AG08395 (cell line): ENCODE measurements around the gene ALDH7A1.
"Not testable (repeated sequence)": the region's sequence is repeated elsewhere in the genome, so short reads cannot be mapped to it uniquely, and the experiment has no call there.

ENCODE experiments used
- DNase-seq: peaks from one replicate; pipeline ENCODE4 v3.0.0; 2012; ENCODE audit warnings: mixed read lengths, low spot score

ALDH7A1 gene

GRCh38 chr5:126534553-126534952 lies 60.5 kb downstream of the ALDH7A1 start:
- DNase-seq, result no peak

- peak; percentile 7 for DNase-seq
Observed at GRCh38 chr5:126531543-126532120, 63.4 kb downstream of the ALDH7A1 start.

- no peak for DNase-seq
Observed at GRCh38 chr5:126527892-126528291, 67.1 kb downstream of the ALDH7A1 start.

- no peak for DNase-seq
Observed at GRCh38 chr5:126527158-126527557, 67.9 kb downstream of the ALDH7A1 start.

- no peak for DNase-seq
Observed at GRCh38 chr5:126526493-126526892, 68.5 kb downstream of the ALDH7A1 start.

GRCh38 chr5:126525630-126526245 lies 69.3 kb downstream of the ALDH7A1 start:
- DNase-seq, result no peak

- DNase-seq, result no peak
Observed at GRCh38 chr5:126523818-126524510, 71.1 kb downstream of the ALDH7A1 start.

- DNase-seq, result no peak
Observed at GRCh38 chr5:126521130-126521529, 73.9 kb downstream of the ALDH7A1 start.

- DNase-seq, result no peak
Observed at GRCh38 chr5:126520593-126520953, 74.4 kb downstream of the ALDH7A1 start.

- DNase-seq, result no peak
Observed at GRCh38 chr5:126519637-126520592, 75.1 kb downstream of the ALDH7A1 start.

GRCh38 chr5:126519223-126519622 lies 75.8 kb downstream of the ALDH7A1 start:
- not testable (repeated sequence) for DNase-seq

GRCh38 chr5:126516852-126517251 lies 78.2 kb downstream of the ALDH7A1 start:
- DNase-seq, result no peak

- DNase-seq, result no peak
Observed at GRCh38 chr5:126516133-126516532, 78.9 kb downstream of the ALDH7A1 start.

GRCh38 chr5:126515337-126515736 lies 79.7 kb downstream of the ALDH7A1 start:
- no peak for DNase-seq

- DNase-seq, result no peak
Observed at GRCh38 chr5:126514558-126515141, 80.4 kb downstream of the ALDH7A1 start.

- DNase-seq, result no peak
Observed at GRCh38 chr5:126514131-126514557, 80.9 kb downstream of the ALDH7A1 start.

- no peak for DNase-seq
Observed at GRCh38 chr5:126513703-126514102, 81.3 kb downstream of the ALDH7A1 start.

GRCh38 chr5:126513302-126513701 lies 81.7 kb downstream of the ALDH7A1 start:
- no peak for DNase-seq

GRCh38 chr5:126512451-126512850 lies 82.6 kb downstream of the ALDH7A1 start:
- DNase-seq, result no peak

- no peak for DNase-seq
Observed at GRCh38 chr5:126511961-126512360, 83.1 kb downstream of the ALDH7A1 start.

- DNase-seq, result no peak
Observed at GRCh38 chr5:126509339-126509738, 85.7 kb downstream of the ALDH7A1 start.

- DNase-seq, result no peak
Observed at GRCh38 chr5:126508962-126509279, 86.1 kb downstream of the ALDH7A1 start.
